GM12864 (cell line): ENCODE data around the gene RSPH6A.

ENCODE experiments used
- DNase-seq: peaks from one replicate; pipeline ENCODE4 v3.0.0-alpha.2; 2011; ENCODE audit warnings: low read depth
- H3K4me3 ChIP-seq: 2 replicates; pipeline ENCODE4 v1.5.1; 2011; ENCODE audit warnings: mild to moderate bottlenecking, low read depth, low read length, control low read depth
- TF ChIP-seq, protein P1 (sequence below): IDR thresholded peaks from 2 replicates; pipeline ENCODE4 v1.5.1; 2011; ENCODE audit warnings: low read depth, mild to moderate bottlenecking, moderate library complexity, low read length, control low read depth, inconsistent platforms; ENCODE audit errors: missing control alignments

The RSPH6A gene

DNA sequence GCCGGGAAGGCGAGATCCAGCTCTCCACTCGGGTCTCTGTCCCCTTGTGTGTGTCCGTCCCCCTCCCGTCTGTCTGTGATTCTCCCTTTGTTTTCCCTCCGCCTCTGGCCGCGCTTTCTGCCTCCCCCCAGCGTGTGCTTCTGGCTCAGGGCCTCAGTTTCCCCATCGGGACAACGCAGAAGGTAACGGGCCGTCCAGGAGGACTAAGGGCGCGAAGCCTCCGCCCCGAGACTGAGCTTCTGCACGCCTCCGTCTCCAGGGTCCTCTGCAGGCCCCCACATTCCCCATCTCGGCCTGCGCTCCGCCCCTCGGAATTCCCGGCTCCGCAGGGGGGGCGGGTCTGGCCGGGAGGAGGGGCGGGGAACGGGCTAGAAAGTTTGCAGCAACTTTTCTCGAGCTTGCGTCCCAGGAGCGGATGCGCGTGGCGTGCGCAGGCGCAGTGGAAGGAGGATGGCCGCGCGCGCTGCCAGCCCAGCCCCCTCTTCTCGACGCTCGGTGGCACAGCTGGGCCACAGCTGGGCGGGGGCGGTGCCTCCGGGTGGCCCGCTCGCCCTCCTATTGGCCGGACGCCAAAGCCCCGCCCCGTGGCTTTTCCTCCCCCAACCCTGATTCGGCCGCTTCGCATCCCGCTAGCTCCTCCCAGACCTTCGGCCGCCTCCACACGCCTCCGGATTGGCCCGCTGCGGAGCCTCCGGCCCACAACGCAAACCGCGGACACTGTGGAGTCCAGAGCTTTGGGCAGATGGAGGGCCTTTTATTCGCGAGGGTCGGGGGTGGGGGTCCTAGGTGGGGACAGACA, 45.9 kb downstream of the RSPH6A start, which contains the start of gene SIX5:
Gene SIX5 (minus strand): TSS at position 269 of the 799 bp plus-strand sequence. CDS start 408 bp downstream, outside the sequence.
- H3K4me3 ChIP-seq, result peak within 1 kb of the TSS; percentile 65
- TF ChIP-seq, protein P1, sequence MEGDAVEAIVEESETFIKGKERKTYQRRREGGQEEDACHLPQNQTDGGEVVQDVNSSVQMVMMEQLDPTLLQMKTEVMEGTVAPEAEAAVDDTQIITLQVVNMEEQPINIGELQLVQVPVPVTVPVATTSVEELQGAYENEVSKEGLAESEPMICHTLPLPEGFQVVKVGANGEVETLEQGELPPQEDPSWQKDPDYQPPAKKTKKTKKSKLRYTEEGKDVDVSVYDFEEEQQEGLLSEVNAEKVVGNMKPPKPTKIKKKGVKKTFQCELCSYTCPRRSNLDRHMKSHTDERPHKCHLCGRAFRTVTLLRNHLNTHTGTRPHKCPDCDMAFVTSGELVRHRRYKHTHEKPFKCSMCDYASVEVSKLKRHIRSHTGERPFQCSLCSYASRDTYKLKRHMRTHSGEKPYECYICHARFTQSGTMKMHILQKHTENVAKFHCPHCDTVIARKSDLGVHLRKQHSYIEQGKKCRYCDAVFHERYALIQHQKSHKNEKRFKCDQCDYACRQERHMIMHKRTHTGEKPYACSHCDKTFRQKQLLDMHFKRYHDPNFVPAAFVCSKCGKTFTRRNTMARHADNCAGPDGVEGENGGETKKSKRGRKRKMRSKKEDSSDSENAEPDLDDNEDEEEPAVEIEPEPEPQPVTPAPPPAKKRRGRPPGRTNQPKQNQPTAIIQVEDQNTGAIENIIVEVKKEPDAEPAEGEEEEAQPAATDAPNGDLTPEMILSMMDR, result no peak
- peak; percentile 87 for DNase-seq

DNA sequence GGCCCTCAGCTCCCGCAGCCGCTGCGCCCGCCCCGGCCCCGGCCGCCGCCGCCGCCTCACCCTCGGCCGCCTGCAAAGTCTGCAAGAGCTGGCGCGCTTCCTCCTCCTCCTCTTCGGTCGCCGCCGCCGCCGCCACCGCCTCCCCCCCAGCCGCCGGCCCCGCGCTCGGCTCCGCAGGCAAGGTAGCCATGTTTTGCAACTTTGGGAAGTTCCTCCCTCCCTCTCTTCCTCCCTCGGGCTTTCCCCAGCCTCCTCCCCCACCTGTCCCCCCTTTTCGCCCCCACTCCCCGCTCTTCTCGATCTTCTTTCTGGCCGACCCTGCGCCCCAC, 46.5 kb downstream of the RSPH6A start:
- no peak for DNase-seq
- H3K4me3 ChIP-seq, result peak overlapping the region; percentile 65
- TF ChIP-seq, protein P1, result no peak

DNA sequence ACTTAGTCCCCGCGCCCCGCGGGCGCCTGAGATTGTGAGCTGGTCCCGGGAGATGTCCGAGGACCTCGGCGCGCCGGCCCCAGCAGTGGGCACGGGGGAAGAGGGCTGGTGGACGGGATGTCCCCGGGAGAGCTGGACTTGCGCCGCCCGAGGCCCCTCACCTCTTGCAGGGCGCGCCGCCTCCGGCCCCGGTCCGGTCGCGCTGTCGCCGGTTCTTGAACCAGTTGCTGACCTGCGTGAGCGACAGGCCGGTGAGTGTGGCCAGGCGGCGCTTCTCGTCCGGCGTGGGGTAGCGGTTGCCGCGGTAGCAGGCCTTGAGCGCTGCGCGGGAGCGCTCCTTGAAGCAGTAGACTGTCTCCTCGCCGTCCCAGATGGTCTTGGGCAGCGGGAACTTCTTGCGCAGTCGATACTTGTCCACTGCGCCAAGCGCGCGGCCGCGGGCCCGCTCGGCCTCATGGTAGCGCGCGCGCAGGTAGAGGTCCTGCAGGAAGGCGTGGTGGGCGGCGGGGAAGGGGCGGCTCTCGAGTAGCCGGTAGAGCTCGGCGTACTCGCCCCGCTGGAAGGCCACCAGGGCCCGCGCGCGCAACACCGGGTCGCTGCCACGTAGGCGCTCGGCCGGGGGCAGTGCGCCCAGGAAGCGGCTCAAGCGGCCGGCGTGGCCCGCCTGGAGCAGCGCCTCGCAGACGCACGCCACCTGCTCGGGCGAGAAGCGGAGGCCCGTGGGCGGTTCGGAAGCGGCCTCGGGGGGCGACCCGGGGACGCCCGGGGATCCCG, 47.0 kb downstream of the RSPH6A start:
- TF ChIP-seq, protein P1, result no peak
- DNase-seq, result no peak
- H3K4me3 ChIP-seq, result peak overlapping the region; percentile 65

DNA sequence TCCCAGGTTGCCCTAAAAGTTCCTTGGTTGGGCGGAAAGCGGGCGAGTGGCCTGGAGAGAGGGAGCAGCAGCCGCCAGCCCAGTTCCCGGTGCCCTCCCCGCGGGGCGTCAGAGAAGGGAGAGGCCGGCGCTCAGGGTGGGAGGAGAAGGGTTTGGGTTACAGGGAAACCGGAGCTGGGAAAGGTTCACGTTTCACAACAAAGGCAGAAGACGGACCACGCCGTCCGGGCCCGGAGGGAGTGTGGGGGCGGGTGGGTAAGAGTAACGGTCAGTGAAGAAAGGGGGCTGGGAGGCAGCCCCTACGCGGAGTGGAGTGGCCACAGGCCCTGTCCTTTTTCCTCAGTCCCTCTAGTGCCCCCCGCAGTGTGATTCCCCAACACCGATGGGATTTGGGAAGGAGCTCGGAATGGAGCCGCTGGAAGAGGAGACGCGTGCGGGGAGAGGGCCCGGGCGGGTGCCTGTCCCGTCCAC, 47.7 kb downstream of the RSPH6A start:
- TF ChIP-seq, protein P1, result no peak
- peak overlapping the region; percentile 65 for H3K4me3 ChIP-seq
- no peak for DNase-seq

DNA sequence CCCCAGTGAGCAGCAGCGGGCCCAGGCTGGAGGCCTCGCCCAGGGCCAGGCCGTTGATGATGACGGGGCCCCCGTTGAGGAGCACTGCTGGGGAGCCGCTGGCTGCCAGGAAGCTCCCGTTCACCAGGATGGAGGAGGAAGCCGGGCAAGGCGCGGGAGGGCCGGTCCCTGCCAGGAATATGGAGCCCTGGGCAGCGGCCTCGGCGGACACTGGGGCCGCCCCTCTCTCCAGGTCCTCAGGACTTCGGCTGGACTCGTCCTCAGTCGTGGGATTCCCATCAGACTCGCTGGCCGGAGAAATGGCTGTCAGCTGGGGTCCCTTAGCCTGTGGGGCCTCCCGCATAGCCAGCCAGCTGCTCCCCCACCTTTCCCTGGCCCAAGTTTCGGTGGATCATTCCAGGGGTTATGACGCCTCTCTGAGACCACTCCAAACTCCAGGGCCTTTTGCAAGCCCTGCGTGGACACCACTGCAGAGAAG, 48.2 kb downstream of the RSPH6A start:
- DNase-seq, result no peak
- no peak overlapping the region for H3K4me3 ChIP-seq
- TF ChIP-seq, protein P1, result no peak

DNA sequence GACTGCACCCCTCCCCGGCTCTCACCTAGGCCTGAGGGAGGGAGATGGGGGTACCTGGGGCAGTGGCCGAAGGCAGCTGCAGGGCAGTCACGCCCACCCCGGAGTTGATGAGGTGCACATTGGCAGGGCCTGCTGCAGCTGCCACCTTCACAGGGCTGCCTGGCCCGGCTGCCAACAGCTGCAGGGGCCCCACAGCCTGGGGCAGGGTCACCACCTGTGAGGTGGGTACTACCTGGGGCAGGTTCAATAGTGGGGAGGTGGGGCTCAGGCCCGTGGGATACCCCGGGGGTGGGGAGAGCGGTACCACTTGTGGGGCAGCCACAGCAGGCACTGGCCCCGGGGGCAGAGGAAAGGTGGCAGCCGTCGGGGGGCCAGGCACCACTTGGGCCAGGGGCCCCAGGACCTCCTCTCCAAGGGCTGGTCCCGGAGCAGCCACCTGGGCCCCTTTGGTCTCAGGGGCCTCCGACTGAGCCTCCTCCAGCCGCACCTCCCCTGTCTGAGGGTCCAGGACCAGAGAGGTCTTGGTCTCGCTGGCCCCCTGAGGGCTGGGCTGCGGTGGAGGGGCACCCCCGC, 48.7 kb downstream of the RSPH6A start:
- DNase-seq, result no peak
- TF ChIP-seq, protein P1, result no peak
- H3K4me3 ChIP-seq, result no peak overlapping the region
